Right renal pelvis (tissue), 4 donors: ENCODE data around the gene FAM120A. TPM values are rescaled to one million over a fixed set of nuclear protein-coding genes. Genes with fewer than 3 reads are reported as not detected.

ENCODE experiments used
- DNase-seq, 4 donors: peaks; one replicate each; pipeline ENCODE4 v3.0.0-alpha.2; 2013; ENCODE audit warnings: low read depth in 4 of 4, low spot score in 3 of 4, missing footprints in 1 of 4
- polyA plus RNA-seq, 4 donors: library from polyadenylated mRNA; unstranded; fragments of 120-200 nt; gene quantifications; one replicate each; pipeline ENCODE4 v1.2.1, GENCODE V29; 2013; ENCODE audit not compliant: insufficient read length in 4 of 4

FAM120A gene
- polyA plus RNA-seq, 4 donors, result 76.2 to 85.7 (median 79.5) TPM

- no peak for DNase-seq
Observed at GRCh38 chr9:93447655-93448054, 3.8 kb upstream of the FAM120A start.

GRCh38 chr9:93451849-93452709 lies 594 bp downstream of the FAM120A start:
- DNase-seq, result peak in 1 of 4 donors; percentile 49

GRCh38 chr9:93452710-93453046 lies 1.2 kb downstream of the FAM120A start:
- DNase-seq, result no peak

GRCh38 chr9:93453047-93453914 lies 1.8 kb downstream of the FAM120A start, which contains the start of gene FAM120AOS:
TSS of gene FAM120AOS (minus strand) at chr9:93453581. CDS start at chr9:93452709, 872 bp downstream.
- DNase-seq, result peak in 3 of 4 donors; percentile 81 to 87 (median 83)

GRCh38 chr9:93456022-93456421 lies 4.5 kb downstream of the FAM120A start:
- DNase-seq, result no peak

- DNase-seq, result no peak
Observed at GRCh38 chr9:93456504-93456903, 5.0 kb downstream of the FAM120A start.

GRCh38 chr9:93457006-93457405 lies 5.5 kb downstream of the FAM120A start:
- no peak for DNase-seq

GRCh38 chr9:93458712-93459111 lies 7.2 kb downstream of the FAM120A start:
- no peak for DNase-seq

- DNase-seq, result no peak
Observed at GRCh38 chr9:93459432-93459847, 8.0 kb downstream of the FAM120A start.

GRCh38 chr9:93460689-93461413 lies 9.4 kb downstream of the FAM120A start:
- no peak for DNase-seq

- DNase-seq, result no peak
Observed at GRCh38 chr9:93461414-93461743, 9.9 kb downstream of the FAM120A start.

- DNase-seq, result no peak
Observed at GRCh38 chr9:93461821-93462220, 10.3 kb downstream of the FAM120A start.

- no peak for DNase-seq
Observed at GRCh38 chr9:93463638-93464248, 12.3 kb downstream of the FAM120A start.

GRCh38 chr9:93464395-93464794 lies 12.9 kb downstream of the FAM120A start:
- no peak for DNase-seq

GRCh38 chr9:93464876-93465275 lies 13.4 kb downstream of the FAM120A start:
- no peak for DNase-seq

- DNase-seq, result no peak
Observed at GRCh38 chr9:93465855-93466254, 14.4 kb downstream of the FAM120A start.

- DNase-seq, result no peak
Observed at GRCh38 chr9:93466416-93467061, 15.1 kb downstream of the FAM120A start.

GRCh38 chr9:93467062-93467416 lies 15.6 kb downstream of the FAM120A start:
- no peak for DNase-seq

- DNase-seq, result no peak
Observed at GRCh38 chr9:93467462-93467861, 16.0 kb downstream of the FAM120A start.
